GM12873 (cell line): ENCODE data around the gene INHBE.

ENCODE experiments used
- TF ChIP-seq, protein P1 (sequence below): IDR thresholded peaks from 2 replicates; pipeline ENCODE4 v1.5.1; 2012; ENCODE audit warnings: low read depth, mild to moderate bottlenecking, moderate library complexity, low read length, control low read depth; ENCODE audit not compliant: insufficient read depth; ENCODE audit errors: missing control alignments

Gene INHBE

DNA sequence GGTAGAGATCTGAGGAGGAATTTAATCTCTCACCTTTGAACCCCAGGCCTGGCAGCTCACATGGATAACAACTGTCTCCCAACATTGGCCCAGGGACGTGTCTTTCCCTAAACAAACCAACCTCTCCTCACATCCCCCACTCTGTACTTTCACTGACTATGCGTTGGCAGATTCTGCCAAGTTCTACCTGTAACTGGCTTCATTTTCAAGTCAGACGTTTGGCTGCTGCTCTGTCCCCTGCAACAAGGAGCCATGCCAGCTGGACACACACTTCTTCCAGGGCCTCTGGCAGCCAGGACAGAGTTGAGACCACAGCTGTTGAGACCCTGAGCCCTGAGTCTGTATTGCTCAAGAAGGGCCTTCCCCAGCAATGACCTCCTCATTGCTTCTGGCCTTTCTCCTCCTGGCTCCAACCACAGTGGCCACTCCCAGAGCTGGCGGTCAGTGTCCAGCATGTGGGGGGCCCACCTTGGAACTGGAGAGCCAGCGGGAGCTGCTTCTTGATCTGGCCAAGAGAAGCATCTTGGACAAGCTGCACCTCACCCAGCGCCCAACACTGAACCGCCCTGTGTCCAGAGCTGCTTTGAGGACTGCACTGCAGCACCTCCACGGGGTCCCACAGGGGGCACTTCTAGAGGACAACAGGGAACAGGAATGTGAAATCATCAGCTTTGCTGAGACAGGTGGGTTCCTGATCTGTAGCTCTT is 20.4 kb upstream of the INHBE start, which contains the start of gene INHBC:
TSS of gene INHBC (plus strand) at position 268 of the 707 bp plus-strand sequence. CDS start at position 371, 103 bp downstream.
- TF ChIP-seq, protein P1, sequence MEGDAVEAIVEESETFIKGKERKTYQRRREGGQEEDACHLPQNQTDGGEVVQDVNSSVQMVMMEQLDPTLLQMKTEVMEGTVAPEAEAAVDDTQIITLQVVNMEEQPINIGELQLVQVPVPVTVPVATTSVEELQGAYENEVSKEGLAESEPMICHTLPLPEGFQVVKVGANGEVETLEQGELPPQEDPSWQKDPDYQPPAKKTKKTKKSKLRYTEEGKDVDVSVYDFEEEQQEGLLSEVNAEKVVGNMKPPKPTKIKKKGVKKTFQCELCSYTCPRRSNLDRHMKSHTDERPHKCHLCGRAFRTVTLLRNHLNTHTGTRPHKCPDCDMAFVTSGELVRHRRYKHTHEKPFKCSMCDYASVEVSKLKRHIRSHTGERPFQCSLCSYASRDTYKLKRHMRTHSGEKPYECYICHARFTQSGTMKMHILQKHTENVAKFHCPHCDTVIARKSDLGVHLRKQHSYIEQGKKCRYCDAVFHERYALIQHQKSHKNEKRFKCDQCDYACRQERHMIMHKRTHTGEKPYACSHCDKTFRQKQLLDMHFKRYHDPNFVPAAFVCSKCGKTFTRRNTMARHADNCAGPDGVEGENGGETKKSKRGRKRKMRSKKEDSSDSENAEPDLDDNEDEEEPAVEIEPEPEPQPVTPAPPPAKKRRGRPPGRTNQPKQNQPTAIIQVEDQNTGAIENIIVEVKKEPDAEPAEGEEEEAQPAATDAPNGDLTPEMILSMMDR = no peak

DNA sequence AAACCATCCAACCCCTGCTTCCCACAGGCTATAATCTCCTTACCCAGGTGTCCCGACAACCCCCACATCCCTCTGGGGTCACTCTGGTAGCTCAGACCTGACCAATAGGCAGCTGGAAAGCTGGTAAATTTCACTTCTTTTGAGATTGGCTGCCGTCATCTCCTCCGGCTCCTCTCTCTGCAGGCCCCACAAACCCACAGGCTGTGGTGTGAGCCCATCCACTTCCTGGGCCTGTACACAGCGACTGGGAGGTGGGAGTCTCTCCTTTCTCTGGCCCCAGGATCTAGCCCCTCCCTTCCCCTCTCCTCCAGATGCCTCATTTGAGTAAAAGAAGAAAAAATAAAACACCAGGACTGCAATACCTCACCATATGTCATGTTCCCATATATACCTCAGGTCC is 19.8 kb upstream of the INHBE start:
- TF ChIP-seq, protein P1 = no peak

DNA sequence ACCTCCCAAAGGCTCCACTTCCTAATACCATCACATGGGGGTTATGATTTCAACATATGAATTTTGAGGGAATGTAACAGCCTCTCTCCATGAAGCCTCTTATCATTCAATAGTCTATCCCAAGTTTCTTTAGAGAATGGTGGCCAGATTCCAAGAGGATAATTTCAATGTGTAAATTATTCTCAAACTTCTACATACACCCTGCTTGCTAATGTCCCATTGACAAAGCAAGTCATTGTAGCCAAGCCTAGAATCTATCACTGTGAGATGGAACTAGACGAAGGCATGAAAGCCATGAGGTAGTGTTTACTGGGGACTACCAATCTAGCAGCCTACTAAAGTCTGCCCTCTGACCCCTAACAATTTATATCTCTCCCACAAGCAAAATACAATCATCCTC is 16.7 kb upstream of the INHBE start:
- TF ChIP-seq, protein P1 = no peak

DNA sequence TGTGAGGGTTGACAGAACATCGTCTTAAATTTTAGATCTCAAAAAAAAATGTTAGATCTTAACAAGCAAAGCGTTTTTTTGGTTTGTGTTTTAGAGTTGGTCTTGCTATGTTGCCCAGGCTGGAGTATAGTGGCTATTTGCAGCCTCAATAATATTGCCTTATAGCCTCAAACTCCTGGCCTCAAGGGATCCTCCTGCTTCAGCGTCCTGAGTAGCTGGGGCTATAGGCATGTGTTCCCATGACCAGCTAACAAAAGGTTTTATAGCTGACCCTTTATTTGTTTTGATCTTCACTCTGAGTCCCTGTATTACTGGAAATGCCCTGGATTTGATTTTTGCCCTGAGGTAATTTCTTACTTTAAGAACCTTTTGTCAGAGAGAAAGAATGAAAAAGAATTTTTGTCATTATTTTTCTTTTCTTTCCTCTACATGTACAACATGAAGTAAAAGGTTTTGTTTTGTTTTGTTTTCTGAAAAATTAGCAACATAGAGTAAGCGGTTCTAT is 15.3 kb upstream of the INHBE start:
- TF ChIP-seq, protein P1 = no peak

DNA sequence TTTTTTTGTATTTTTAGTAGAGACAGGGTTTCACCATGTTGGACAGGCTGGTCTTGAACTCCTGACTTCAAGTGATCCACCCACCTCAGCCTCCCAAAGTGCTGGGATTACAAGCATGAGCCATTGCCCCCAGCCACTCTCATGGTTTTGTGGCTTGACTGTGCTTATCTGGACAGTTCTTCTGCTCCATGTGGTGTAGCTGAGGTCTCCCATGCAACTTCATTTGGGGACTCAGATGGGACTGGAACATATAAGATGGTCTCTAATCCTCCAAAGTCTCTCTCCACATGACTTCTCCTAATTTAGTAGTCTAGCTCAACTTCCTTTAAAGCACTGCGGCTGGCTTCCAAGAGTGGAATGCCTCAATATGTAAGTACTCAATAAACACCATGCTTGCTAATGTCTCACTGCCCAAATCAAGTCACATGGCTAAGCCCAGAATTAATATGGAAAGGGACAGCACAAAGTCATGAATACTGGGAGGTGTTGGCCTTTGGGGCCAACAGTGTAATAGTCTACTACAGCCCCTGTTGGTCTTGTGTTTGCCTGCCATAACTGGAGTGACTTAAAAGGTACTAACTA is 13.2 kb upstream of the INHBE start:
- TF ChIP-seq, protein P1 = no peak

DNA sequence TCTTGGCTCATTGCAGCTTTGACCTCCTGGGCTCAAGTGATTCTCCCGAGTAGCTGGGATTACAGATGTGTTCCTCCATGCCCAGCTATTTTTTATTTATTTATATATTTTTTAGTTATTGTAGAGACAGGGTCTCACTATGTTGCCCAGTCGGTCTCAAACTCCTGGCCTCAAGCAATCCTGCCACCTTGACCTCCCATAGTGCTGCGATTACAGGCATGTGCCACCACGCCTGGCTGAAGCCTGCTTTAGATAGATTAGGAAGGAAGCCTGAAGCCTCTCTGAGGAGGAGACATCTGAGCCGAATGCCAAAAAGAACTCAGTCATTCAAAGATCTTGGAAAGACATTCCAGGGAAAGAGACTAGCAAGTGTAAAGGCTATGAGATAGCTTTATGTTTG is 10.4 kb upstream of the INHBE start:
- TF ChIP-seq, protein P1 = no peak

DNA sequence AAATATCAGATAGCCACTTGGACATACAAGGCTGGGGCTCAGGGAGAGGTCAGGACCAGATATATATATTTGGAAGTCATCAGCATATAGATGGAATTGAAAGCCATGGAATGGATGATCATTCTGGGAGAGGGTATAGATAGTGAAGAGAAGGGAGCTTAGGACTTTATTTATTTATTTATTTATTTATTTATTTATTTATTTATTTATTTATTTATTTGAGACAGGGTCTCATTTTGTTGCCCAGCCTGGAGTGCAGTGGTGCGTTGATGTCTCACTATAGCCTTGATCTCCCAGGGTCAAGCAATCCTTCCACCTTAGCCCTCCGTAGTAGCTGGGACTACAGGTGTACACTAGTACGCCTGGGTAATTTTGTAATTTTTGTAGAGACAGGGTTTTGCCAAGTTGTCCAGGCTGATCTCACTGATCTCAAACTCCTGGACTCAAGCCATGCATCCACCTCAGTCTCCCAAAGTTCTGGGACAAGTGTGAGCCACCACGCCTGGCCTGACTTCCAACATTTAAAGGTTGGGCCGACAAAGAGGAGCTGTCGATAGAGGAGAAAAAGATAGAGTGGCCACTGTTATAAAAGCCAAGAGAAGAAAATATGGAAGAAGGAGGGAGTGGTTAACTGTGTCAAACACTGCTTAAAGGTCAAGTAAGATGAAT is 8.7 kb upstream of the INHBE start:
- TF ChIP-seq, protein P1 = no peak
